HG02981 (cell line): ENCODE data around the gene ZSWIM1.
"Not testable (repeated sequence)": the region's sequence is repeated elsewhere in the genome, so short reads cannot be mapped to it uniquely, and the experiment has no call there.

ENCODE experiments used
- ATAC-seq: cut with Tn5 transposase; IDR thresholded peaks from one replicate; pipeline ENCODE4 v1.9.1; 2021; ENCODE audit warnings: mild to moderate bottlenecking, moderate library complexity; ENCODE audit not compliant: unreplicated experiment

The ZSWIM1 gene

GRCh38 chr20:45925821-45926506 is 44.9 kb downstream of the ZSWIM1 start:
- no peak for ATAC-seq

DNA sequence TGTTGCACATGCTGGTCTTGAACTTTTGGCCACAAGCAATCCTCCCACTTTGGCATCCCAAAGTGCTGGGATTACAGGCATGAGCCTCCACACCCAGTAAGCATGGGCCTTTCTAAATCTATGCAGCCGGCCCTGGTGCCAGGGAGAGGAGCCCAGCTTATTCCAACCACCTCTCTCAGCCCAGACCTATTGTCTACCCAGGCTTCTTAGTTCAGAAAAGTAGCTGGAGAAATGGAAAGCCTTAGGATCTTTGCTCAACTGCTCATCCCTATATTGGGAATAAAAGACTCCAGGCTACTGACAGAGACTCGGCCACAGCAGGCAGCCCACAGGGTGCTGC is 45.7 kb downstream of the ZSWIM1 start:
- ATAC-seq = no peak

DNA sequence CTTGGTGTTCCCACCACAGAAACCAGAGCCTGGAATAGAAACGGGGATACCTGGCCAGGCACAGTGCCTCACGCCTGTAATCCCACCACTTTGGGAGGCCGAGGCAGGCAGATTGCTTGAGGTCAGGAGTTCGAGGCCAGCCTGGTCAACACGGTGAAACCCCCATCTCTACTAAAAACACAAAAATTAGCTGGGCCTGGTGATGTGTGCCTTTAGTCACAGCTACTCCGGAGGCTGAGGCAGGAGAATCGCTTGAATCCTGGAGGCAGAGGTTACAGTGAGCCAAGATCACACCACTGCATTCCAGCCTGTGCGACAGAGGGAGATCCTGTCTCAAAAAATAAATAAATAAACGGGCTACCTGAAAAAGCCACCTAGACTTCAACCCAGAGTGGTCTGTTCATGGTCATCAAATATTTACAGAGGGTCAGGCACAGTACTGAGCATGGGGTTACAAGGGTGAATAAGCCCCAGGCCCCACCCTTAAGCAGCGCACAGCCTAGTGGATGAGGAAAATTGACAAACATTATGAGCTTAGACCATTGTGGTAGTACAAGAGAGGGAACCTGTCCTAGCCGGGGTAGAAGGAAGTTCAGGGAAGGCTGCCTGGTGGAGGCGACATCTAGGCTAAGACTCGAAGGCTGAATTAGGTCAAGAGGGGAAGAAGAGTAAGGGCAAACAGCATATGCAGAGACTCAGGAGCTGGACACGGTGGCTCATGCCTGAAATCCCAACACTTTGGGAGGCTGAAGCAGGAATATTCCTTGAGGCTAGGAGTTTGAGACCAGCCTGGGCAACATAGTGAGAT is 46.2 kb downstream of the ZSWIM1 start:
- no peak for ATAC-seq

GRCh38 chr20:45931680-45932079 is 50.7 kb downstream of the ZSWIM1 start:
- ATAC-seq = not testable (repeated sequence)

DNA sequence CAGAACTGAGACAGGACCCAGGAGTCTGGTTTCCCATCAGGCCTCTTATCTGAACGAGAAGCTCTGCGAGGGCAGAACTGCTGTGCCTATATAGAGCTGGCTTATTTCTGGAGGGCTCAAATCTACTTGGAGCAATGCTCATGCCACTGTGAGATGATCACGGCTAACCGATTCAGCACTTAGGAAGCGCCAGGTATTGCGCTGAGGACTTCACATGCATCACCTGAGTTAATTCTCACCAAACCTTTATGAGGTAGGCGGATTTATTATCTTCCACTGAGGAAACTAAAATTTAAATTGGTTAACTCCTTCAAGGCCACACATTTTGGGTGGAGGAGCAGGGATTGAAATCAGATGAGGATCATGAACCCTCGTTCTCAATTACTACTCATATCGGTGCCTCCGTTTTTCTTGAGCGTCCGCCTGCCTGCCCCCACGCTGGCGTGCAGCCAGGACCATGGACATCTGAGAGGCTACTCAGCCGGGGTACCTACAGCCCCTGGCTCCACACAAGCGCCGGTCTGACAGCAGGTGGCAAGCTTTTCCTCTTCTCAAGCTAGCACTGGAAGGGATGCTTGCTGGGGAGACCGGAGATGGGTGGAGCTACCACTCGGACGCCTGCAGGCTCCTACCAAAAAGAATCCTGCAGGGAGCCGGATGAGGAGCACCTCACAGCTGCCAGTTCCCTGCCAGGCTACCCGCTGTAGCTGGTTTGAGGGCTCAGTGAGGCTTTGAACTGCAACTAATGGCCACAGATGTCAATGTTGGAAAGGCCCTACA is 52.4 kb downstream of the ZSWIM1 start:
- ATAC-seq = no peak

DNA sequence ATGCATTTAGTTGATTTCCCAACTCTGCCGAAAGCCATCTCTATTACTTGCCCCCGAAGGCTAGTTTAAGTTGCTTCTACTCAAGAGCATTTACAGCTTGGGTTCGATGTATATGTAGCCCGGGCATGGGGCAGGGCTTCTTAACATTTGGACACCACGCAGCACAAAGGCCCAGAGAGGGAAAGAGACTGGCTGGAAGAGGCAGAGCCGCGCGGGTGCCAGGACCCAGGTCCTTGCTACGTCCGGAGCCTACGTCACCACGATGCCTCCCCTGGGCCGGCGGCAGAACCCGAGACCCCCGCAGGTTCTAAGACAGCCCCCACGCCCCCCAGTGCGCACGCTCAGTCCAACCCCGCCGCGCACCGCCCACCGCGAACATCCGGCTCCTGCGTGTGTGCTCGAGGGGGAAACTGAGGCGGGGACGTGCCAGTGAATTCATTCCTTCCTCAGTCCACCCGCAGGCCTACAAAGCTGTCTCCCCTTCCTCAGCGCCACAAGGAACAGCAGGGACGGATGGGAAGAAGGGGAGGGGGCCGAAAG is 53.1 kb downstream of the ZSWIM1 start:
- ATAC-seq = peak; percentile 3
